ENCODE measurements around the gene ALOXE3. TPM values are rescaled to one million over a fixed set of nuclear protein-coding genes. Genes with fewer than 3 reads are reported as not detected.

The ALOXE3 gene
- not detected in 2 replicates for total RNA-seq

GRCh38 chr17:8117980-8118768 is at the start of gene ALOXE3:
Gene ALOXE3, minus strand, starts transcription at chr17:8118514. Its CDS starts 524 bp downstream, at chr17:8117990.
- no peak for DNase-seq (ENCODE audit: low read depth, low spot score)

- DNase-seq (ENCODE audit: low read depth, low spot score) = no peak
These were observed 49.2 kb upstream of the ALOXE3 start for GRCh38 chr17:8167526-8167925.

DNA sequence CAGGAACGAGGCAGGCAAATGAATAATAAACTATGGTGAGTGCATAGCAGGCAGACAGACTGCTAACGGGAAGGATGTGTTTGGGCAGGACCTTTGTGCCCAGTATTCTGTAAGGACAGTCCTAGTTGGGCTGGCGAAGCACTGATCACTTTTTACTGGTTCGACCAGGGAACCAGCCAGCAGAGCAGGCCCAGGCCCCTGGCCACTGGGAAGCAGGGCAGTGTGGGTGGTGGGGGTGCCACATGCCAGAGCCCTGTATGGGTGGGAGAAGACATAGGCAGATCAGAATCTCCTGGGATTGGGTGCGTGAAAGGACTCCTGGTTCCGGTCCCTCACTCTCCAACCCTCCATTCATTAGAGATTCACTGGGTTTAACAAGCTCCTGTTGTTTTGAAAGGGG is 48.4 kb upstream of the ALOXE3 start:
- no peak for DNase-seq (ENCODE audit: low read depth, low spot score)

- no peak for DNase-seq (ENCODE audit: low read depth, low spot score)
These were observed 46.5 kb upstream of the ALOXE3 start for GRCh38 chr17:8164815-8165131.

DNA sequence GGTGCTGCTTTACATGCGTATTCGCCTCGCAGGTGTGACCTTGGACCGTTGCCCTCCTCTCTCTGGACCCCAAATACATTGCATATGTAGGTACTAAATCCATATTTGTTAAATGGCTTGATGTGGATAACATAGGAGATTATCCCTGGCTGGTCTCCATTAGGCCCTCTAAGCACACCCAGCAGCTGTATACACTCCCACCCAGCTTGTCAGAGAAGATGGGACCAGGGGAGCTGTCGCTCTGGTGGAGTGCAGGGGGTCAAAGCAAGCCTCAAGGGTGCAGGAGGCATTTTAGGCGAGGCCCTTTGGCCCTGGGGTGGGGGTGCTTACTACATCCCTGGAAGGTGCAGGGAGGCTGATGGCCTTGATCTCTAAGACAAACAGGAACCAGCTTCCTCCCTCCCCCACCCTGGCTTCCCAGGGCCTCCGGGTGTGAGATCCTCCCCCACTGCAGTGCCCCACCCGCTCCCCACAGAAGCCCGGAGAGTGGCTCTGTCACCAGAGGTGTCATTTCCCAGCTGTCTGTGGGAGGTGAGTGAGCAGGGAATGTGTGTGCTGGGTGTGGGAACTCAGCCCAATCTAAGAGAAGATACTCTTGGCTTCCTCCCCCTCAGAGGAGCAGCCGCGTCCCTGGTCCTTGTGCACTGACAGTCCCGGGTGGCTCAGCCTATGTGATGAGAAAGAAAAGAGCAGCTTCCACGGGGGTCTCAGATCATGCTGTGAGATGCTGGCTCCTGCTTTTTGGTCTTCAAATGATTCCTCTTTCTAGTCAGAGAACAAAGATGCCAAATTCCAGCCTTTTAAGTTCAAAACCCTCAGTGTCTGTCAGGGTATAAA is 45.9 kb upstream of the ALOXE3 start:
- DNase-seq (ENCODE audit: low read depth, low spot score) = no peak

DNA sequence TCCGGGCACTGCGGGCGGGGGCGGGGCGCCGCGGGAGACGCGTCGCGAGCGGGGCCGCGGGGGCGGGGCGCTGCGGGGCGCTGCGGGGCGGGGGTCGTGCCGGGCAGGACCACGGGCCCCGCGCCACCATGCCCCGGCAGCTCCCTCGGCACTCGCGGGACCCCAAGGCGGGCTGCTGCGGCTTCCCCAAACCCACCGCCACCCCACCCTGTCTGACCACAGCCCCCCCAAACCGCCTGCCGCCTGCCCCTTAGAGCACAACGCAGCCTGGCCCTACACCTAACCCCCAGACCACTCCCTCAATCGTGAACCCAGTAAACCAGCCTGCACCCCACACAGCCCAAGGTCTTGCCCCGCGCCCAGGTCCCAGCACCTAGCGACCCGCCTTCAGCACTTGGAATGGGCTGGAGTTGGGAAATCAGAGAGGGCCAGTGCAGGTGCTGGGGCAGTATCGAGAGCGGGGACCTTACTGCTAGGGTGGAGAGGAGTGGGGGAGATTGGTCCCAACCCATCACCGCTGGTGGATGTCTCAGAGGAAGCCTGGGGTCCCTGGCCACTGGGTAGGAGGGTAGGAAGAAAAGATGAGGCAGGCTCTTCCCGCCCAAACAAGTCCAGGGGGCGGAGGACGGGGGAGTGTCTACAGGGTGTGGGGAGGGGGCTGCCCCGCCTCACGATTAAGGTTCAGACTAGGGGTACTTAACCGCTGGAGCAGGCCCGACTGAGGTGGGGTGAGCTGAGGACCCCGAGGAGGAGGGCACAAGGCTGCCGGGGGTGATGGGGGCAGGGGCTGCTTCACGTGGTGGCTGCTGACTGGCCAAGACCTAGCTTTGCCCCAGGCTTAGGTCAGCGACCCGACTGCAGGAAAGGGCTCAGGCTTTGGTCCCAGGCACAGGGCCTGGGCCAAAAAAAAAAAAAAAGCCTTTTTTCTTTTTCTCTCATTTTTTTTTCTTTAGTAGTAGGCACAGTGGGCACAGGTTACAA is 45.0 kb upstream of the ALOXE3 start:
- no peak for DNase-seq (ENCODE audit: low read depth, low spot score)

- DNase-seq (ENCODE audit: low read depth, low spot score) = no peak
These were observed 44.1 kb upstream of the ALOXE3 start, which contains the start of gene VAMP2 for GRCh38 chr17:8162233-8162996. Gene VAMP2, minus strand, starts transcription at chr17:8162948. Its CDS starts 69 bp downstream, at chr17:8162879.

GRCh38 chr17:8161289-8162232 is 43.2 kb upstream of the ALOXE3 start:
- DNase-seq (ENCODE audit: low read depth, low spot score) = no peak

DNA sequence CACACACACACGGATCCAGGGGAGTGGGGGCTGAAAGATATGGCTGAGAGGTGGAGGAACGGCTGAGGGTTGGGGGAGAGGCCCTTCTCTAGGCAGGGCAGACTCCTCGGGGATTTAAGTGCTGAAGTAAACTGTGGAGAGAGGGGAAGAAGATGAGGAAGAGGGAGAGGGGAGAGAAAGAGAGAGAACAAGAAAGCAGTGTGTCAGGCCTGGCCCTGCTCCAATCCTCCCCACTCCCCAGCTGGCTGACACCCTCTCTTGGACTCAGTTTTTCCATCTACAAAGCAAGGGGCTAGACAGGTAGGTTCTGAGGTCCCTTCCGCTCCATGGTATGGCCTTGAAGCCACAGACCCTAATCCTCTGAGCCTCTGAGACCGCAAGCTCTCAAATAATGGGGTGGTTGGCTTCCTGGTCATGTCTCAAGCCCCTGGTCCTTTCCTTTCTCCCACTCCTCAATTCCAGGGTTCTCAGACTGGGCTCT is 42.5 kb upstream of the ALOXE3 start:
- DNase-seq (ENCODE audit: low read depth, low spot score) = no peak

DNA sequence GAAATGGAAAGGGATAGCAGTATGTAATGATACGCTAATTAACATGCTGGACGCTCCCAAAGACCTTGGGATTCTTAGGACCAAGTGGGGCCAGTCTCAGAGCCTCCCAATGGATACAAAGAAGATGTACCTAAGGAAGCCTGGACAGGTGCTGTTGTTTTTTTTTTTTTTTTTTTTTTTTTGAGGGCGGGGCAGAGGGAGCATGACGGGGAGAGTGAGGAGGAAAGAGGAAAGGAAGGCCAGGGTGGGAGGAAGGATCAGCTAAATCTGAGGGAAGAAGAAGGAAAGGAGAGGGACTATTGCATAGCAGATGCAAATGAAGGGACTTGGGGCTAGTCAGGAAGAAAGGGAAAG is 41.9 kb upstream of the ALOXE3 start:
- no peak for DNase-seq (ENCODE audit: low read depth, low spot score)

- DNase-seq (ENCODE audit: low read depth, low spot score) = no peak
These were observed 41.3 kb upstream of the ALOXE3 start for GRCh38 chr17:8159459-8160223.

GRCh38 chr17:8159032-8159400 is 40.7 kb upstream of the ALOXE3 start:
- no peak for DNase-seq (ENCODE audit: low read depth, low spot score)

GRCh38 chr17:8158267-8159031 is 40.1 kb upstream of the ALOXE3 start:
- DNase-seq (ENCODE audit: low read depth, low spot score) = no peak

GRCh38 chr17:8156246-8156992 is 38.1 kb upstream of the ALOXE3 start:
- DNase-seq (ENCODE audit: low read depth, low spot score) = peak; percentile 100

GRCh38 chr17:8155996-8156245 is 37.6 kb upstream of the ALOXE3 start:
- no peak for DNase-seq (ENCODE audit: low read depth, low spot score)

- DNase-seq (ENCODE audit: low read depth, low spot score) = no peak
These were observed 37.1 kb upstream of the ALOXE3 start for GRCh38 chr17:8155231-8155995.

DNA sequence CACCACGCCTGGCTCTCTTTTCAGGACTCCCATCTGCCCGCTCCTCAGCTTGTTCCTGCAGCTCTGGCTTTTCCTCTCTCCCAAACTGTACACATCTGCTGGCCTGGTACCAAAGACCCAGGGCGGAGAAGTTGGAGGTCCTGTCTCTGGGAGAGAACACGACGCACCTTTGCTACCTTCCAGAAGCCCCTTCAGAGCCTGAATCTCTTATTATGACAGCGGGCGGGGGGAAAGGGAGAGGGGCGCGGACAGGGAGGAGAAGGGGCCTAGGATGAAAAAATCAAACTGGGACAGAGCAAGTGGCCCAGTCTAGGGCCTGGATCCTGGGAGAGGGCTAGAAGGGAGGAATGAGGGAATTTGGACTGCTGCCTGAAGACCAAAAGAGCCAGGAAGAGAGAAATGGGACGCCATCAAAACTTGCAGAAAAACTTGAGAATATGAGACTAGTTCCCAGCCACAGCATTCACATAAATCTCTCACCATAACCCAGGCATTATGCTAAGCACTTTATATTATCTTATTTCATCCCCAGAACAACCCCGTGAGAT is 36.4 kb upstream of the ALOXE3 start:
- DNase-seq (ENCODE audit: low read depth, low spot score) = no peak
